Astrocyte (in vitro differentiated cells and primary cell): ENCODE data around the gene GNA15. TPM values are rescaled to one million over a fixed set of nuclear protein-coding genes. Genes with fewer than 3 reads are reported as not detected.

Experiments used
- DNase-seq: peaks from one replicate; pipeline ENCODE4 v3.0.0-alpha.2; 2010; ENCODE audit warnings: low read depth
- FAIRE-seq: peaks from 2 replicates; lab custom pipeline; 2011; peaks lifted over from hg19 to GRCh38; lab: Jason Lieb, UNC
- H2AFZ ChIP-seq: 2 replicates; pipeline ENCODE4 v1.6.0; 2012; ENCODE audit warnings: low read depth, low read length, inconsistent platforms
- H3K27ac ChIP-seq: 2 replicates; pipeline ENCODE4 v1.5.1; 2011; ENCODE audit warnings: low read depth, low read length, inconsistent platforms
- H3K27me3 ChIP-seq: 2 replicates; pipeline ENCODE4 v1.6.0; 2011; ENCODE audit warnings: low read length, inconsistent platforms; ENCODE audit not compliant: insufficient read depth
- H3K36me3 ChIP-seq: 2 replicates; pipeline ENCODE4 v1.5.1; 2011; ENCODE audit warnings: low read length, inconsistent platforms; ENCODE audit not compliant: insufficient read depth
- H3K4me1 ChIP-seq: 2 replicates; pipeline ENCODE4 v1.5.1; 2011; ENCODE audit warnings: low read length, inconsistent platforms; ENCODE audit not compliant: insufficient read depth
- H3K4me2 ChIP-seq: 2 replicates; pipeline ENCODE4 v1.6.0; 2012; ENCODE audit warnings: low read length, inconsistent platforms
- H3K4me3 ChIP-seq: 2 replicates; pipeline ENCODE4 v1.5.1; 2011; ENCODE audit warnings: low read depth, mild to moderate bottlenecking, low read length, inconsistent platforms; ENCODE audit not compliant: insufficient read depth
- H3K79me2 ChIP-seq: 2 replicates; pipeline ENCODE4 v1.6.0; 2012; ENCODE audit warnings: mild to moderate bottlenecking, low read length, inconsistent platforms; ENCODE audit not compliant: insufficient read depth
- H3K9ac ChIP-seq: 2 replicates; pipeline ENCODE4 v1.6.0; 2012; ENCODE audit warnings: mild to moderate bottlenecking, low read length, inconsistent platforms
- H3K9me3 ChIP-seq: 2 replicates; pipeline ENCODE4 v1.5.1; 2012; ENCODE audit warnings: low read depth, mild to moderate bottlenecking, low read length, inconsistent platforms; ENCODE audit not compliant: insufficient read depth
- H4K20me1 ChIP-seq: 2 replicates; pipeline ENCODE4 v1.6.0; 2012; ENCODE audit warnings: low read length, inconsistent platforms; ENCODE audit not compliant: insufficient read depth
- H3K27ac Mint-ChIP-seq: one replicate; pipeline ENCODE4 v1.8.0; 2021; ENCODE audit warnings: mild to moderate bottlenecking, mixed read lengths; ENCODE audit not compliant: unreplicated experiment
- H3K27me3 Mint-ChIP-seq: one replicate; pipeline ENCODE4 v1.8.0; 2021; ENCODE audit warnings: low read depth, mixed read lengths; ENCODE audit not compliant: unreplicated experiment
- H3K36me3 Mint-ChIP-seq: one replicate; pipeline ENCODE4 v1.8.0; 2021; ENCODE audit warnings: low read depth, mixed read lengths; ENCODE audit not compliant: unreplicated experiment
- H3K4me1 Mint-ChIP-seq: one replicate; pipeline ENCODE4 v1.8.0; 2021; ENCODE audit warnings: low read depth, mixed read lengths; ENCODE audit not compliant: unreplicated experiment
- H3K4me3 Mint-ChIP-seq: one replicate; pipeline ENCODE4 v1.8.0; 2021; ENCODE audit warnings: mild to moderate bottlenecking, moderate library complexity, mixed read lengths; ENCODE audit not compliant: unreplicated experiment
- H3K9me3 Mint-ChIP-seq: one replicate; pipeline ENCODE4 v1.8.0; 2021; ENCODE audit warnings: mild to moderate bottlenecking, mixed read lengths; ENCODE audit not compliant: unreplicated experiment
- EZH2 ChIP-seq: IDR thresholded peaks from 2 replicates; pipeline ENCODE4 v1.6.1; 2012; ENCODE audit warnings: mild to moderate bottlenecking, low read length, inconsistent platforms; ENCODE audit not compliant: insufficient read depth
- total RNA-seq: library from RNA; stranded (reverse); gene quantifications from 2 replicates; pipeline ENCODE4 v1.2.1, GENCODE V29; 2021
- TF ChIP-seq, protein P1 (sequence below): IDR thresholded peaks from 2 replicates; pipeline ENCODE4 v1.5.1; 2011; ENCODE audit warnings: low read depth, mild to moderate bottlenecking, inconsistent platforms, low read length, moderate library complexity; ENCODE audit not compliant: insufficient read depth

Gene GNA15
- total RNA-seq, 1 donor from 2014 or later, result not detected

DNA sequence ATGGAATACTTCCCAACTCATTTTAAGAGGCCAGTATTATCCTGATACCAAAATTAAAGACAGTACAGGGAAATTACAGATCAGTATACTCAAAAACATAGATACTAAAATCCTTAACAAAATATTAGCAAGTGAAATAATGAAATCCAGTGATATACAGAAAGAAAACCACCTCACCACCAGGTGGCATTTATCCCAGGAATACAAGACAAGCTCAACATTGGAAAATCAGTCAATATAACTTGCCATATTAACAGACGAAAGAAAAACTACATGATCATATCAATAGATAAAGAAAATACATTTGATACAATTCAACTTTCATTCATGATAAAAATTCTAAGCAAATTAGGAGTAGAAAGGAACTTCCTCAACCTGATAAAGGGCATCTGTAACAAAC is 6.7 kb upstream of the GNA15 start:
- no peak for TF ChIP-seq EZH2
- TF ChIP-seq, protein P1, sequence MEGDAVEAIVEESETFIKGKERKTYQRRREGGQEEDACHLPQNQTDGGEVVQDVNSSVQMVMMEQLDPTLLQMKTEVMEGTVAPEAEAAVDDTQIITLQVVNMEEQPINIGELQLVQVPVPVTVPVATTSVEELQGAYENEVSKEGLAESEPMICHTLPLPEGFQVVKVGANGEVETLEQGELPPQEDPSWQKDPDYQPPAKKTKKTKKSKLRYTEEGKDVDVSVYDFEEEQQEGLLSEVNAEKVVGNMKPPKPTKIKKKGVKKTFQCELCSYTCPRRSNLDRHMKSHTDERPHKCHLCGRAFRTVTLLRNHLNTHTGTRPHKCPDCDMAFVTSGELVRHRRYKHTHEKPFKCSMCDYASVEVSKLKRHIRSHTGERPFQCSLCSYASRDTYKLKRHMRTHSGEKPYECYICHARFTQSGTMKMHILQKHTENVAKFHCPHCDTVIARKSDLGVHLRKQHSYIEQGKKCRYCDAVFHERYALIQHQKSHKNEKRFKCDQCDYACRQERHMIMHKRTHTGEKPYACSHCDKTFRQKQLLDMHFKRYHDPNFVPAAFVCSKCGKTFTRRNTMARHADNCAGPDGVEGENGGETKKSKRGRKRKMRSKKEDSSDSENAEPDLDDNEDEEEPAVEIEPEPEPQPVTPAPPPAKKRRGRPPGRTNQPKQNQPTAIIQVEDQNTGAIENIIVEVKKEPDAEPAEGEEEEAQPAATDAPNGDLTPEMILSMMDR, result peak; percentile 52
- Histone ChIP-seq H2AFZ (no peak overlapping the region), H4K20me1 (no peaks in the 10 kb centered on the region), H3K27me3 (no peaks in the 10 kb centered on the region), H3K9me3 (no peaks in the 10 kb centered on the region), H3K4me3 (no peak overlapping the region), H3K4me1 (peaks cover 9% of the 10 kb centered on the region), H3K27ac (no peak overlapping the region), H3K4me2 (no peak overlapping the region), H3K9ac (no peak overlapping the region), H3K79me2 (no peaks in the 10 kb centered on the region), H3K36me3 (no peaks in the 10 kb centered on the region)
- DNase-seq (peak; percentile 33), FAIRE-seq (no peak)
- Mint-ChIP-seq H3K27ac (no peak overlapping the region), H3K4me1 (no peaks in the 10 kb centered on the region), H3K36me3 (peaks cover 4% of the 10 kb centered on the region), H3K9me3 (no peaks in the 10 kb centered on the region), H3K4me3 (no peak overlapping the region), H3K27me3 (no peaks in the 10 kb centered on the region)

DNA sequence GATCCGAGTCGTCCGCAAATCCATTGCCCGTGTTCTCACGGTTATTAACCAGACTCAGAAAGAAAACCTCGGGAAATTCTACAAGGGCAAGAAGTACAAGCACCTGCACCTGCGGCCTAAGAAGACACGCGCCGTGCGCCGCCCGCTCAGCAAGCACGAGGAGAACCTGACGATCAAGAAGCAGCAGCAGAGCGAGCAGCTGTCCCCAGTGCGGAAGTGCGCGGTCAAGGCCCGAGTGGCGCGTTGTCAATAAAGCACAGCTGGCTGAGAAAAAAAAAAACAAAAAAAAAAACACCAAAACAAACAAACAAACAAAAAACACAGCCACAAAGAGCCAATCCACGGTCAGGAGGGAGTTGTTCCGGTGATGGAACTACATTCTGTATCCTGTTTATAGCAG is 4.7 kb upstream of the GNA15 start:
- H3K4me2 ChIP-seq, result no peak overlapping the region
- no peak overlapping the region for H3K4me3 Mint-ChIP-seq

More for the DNA sequence above, 4.7 kb upstream of the GNA15 start:
- no peaks in the 10 kb centered on the region for H3K9me3 Mint-ChIP-seq
- Histone ChIP-seq H3K27ac (no peak overlapping the region), H3K9ac (no peak overlapping the region), H4K20me1 (no peaks in the 10 kb centered on the region), H3K27me3 (no peaks in the 10 kb centered on the region), H3K4me3 (no peak overlapping the region), H3K4me1 (peaks cover 9% of the 10 kb centered on the region), H3K36me3 (no peaks in the 10 kb centered on the region), H3K9me3 (no peaks in the 10 kb centered on the region), H3K79me2 (no peaks in the 10 kb centered on the region), H2AFZ (no peak overlapping the region)
- H3K4me1 Mint-ChIP-seq, result no peaks in the 10 kb centered on the region
- H3K27me3 Mint-ChIP-seq, result peaks cover 3% of the 10 kb centered on the region
- no peaks in the 10 kb centered on the region for H3K36me3 Mint-ChIP-seq
- no peak overlapping the region for H3K27ac Mint-ChIP-seq
- DNase-seq, result no peak
- no peak for TF ChIP-seq EZH2
- TF ChIP-seq, protein P1, result no peak
- no peak for FAIRE-seq
